T-helper 2 cell treated with Interferon-gamma antibody and Interleukin-4, amounts not matched to agents 100 ng/mL and 5 ng/mL, for 36 hours (primary cell): ENCODE results near the gene SSBP4. TPM values are rescaled to one million over a fixed set of nuclear protein-coding genes. Genes with fewer than 3 reads are reported as not detected.
"Not testable (repeated sequence)": the region's sequence is repeated elsewhere in the genome, so short reads cannot be mapped to it uniquely, and the experiment has no call there.

Source experiments
- intact Hi-C: fragments of 100-400 bp; cut with micrococcal nuclease; formaldehyde crosslinking; loops from one replicate; pipeline ENCODE4 v1.15.1; 2023
- total RNA-seq: library from RNA; stranded (reverse); gene quantifications from 2 replicates; pipeline ENCODE4 v1.2.3, GENCODE V29; 2022

SSBP4 gene
- total RNA-seq, 1 donor from 2014 or later = 195 TPM

DNA sequence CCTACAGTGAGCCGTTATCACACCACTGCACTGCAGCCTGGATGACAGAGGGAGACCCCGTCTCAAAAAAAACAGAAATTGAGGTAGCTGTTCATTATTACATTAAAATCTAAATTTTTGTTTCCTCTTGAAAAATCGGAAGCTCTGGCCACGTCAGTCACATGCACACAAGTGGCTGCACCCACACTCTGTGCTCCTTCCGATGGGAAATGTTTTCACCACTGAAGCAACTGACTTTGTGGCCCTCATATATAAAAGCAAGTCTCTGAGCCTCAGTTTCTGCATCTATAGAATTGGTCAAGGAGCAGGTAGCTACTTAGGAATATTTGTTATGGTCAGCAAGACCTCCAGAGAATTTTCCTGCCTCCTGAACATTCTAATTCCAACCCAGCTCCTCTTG, 26.3 kb upstream of the SSBP4 start:
- intact Hi-C loops = no loop called here

DNA sequence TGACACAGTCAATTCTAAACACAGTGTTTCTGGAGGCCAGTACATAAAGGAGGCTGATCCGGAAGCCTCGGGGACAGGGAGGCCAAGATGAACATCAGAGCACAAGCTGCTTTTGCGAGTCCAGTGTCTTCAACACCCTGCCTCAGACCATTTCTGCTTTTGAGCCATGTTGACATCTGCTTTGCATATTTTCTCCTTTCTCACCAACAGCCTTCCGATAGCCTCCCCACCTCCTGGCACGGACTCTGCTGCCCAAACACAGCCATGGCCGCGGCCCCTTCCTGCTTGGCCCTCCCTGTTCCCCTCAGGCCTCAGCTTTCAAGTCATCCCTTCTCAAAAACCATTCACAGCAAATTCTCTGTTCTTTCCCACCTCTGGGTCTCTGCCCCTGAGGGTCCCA, 25.4 kb upstream of the SSBP4 start:
- intact Hi-C loops = no loop called here

DNA sequence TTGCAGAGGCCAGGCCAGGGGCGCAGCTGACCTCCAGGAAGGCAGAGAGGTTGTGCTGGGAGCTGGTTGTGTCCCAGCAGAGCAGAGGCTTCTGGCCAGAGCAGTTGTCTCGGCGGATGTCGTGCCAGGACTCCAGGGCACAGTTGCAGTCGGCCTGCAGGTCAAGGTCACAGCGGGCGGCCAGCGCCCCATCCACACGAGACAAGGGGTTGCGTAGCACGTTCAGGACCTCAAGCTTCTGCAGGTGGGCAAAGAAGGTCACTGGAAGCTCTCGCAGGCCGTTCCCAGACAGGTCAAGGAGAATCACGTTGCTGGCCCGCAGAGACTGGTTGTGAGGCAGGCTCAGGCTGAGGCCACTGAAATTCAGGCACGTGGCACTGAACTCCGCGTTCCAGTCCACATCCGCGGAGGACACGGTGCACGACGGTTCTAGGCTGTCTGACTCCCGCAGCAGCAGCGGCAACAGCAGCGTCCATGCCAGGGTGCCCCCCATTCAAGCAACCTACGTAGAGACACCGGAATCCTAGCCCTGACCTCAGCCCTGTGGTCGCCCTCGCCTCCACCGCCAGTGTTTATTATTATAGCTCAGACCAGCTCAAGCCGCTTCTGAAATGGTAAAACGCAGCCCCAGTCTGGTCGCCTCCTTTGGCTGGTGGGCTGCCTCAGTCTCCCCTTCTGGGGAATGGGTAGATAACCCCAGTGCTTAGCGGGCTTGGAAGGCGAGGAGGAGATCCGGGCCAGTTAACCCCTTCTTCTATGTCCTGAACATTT, 22.5 kb upstream of the SSBP4 start:
- intact Hi-C loops = no loop called here

DNA sequence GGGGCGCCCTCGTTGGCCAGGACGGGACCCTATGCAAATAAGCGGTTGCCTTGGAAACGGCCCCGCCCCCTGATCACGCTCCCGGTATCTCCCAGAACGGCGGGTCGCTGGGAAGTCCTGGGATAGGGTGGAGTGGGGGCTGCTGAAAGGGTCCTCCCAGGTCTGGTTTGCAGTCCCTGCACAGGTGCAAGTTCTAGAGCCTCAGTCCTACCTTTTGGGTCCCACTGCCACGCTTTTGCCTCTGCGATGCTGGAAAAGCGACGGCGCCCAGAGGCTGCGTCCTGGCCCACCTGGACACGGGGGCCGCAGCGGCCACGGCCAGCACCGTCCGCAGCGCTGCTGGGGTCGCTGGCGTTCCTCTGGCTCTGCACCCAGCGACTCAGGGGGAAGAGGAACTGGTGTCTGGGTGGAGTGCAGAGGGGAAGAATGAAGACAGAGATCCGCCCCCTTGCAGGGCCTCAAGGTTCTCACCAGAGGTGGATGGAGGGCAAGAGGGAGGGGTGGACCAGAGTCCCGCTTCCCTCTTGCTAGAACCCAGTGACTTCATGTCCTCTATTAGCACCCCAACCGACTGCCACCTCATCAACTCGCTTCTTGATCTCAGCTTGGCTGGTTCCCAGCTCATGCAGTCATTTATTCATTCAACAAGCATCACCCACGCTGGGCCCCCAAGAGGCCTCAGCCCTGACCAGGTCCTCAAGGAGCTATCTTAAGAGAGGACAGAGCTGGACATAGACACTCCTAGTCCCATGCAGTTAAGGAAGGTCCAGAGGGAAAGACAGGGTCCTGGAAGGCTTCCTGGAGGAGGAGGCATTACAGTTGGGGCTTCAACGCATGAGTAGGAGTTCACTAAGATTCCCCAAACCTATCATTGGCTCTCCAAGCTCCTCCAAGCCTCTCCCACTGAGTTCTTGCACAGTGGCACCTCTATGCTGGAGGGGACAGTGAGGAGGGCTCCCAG, 21.7 kb upstream of the SSBP4 start, which contains the start of gene LRRC25:
Gene LRRC25, minus strand, starts transcription at position 381 of the 961 bp plus-strand sequence. CDS start 659 bp downstream, outside the sequence.
- intact Hi-C loops = no loop called here

DNA sequence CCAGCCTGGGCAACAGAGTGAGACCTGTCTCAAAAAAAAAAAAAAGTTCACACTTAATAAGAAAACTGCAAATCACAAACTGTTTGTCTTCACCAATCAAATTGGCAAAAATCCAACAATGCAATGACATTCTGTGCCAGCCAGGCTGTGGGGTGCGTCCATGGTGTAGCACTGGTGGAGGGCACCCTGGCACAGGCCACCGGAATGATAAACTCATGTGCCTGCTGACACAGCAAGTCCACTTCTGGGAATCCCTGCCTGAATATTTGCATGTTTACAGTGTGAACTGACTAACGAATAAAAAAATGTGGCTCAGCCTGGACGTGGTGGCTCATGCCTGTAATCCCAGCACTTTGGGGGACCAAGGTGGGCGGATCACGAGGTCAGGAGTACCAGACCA, 20.2 kb upstream of the SSBP4 start:
- intact Hi-C loops = no loop called here

DNA sequence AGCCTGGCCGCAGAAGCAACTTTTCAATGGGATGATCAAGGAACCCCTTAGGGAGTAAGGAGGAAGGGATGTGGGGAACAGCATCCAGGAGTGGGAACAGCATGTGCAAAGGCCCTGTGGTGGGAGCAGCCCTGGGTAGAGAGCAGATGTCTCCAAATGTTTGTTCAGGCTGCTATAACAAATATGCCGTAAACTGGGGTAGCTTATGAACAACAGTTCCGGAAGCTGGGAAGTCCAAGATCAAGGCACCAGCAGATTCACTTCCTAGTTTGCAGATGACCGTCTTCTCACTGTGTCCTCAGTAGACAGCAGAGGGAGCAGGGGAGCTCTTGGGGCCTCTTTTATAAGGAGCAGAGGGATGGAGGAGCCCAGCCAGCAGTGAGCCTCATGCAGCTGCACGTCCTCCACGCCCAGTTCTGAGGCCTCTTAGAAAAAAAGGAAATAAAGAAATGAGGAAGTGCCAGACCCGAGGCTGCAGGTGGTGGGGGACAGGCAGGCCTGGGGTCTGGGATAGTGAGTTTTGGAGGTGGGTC, 17.6 kb upstream of the SSBP4 start:
- intact Hi-C loops = no loop called here

DNA sequence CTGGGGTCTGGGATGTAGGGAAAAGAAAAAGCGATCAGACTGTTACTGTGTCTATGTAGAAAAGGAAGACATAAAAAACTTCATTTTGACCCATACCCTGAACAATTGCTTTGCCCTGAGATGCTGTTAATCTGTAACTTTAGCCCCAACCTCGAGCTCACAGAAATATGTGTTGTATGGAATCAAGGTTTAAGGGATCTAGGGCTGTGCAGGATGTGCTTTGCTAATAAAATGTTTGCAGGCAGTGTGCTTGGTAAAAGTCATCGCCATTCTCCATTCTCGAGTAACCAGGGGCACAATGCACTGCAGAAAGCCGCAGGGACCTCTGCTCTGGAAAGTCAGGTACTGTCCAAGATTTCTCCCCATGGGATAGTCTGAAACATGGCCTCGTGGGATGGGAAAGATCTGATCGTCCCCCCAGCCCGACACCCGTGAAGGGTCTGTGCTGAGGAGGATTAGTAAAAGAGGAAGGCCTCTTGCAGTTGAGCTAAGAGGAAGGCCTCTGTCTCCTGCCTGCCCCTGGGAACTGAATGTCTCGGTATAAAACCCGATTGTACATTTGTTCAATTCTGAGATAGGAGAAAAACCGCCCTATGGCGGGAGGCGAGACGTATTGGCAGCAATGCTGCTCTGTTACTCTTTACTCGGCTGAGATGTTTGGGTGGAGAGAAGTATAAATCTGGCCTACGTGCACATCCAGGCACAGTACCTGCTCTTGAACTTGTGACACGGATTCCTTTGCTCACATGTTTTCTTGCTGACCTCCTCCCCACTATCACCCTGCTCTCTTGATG, 16.5 kb upstream of the SSBP4 start:
- intact Hi-C loops = not testable (repeated sequence)

DNA sequence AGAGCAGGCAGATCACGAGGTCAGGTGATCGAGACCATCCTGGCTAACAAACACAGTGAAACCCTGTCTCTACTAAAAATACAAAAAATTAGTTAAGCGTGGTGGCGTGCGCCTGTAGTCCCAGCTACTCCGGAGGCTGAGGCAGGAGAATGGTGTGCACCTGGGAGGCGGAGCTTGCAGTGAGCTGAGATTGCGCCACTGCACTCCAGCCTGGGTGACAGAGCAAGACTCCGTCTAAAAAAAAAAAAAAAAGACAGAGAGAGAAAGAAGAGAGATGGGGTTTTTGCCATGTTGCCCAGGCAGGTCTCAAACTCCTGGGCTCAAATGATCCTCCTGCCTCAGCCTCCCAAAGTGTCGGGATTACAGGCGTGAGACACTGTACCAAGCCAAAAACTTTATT, 13.4 kb upstream of the SSBP4 start:
- intact Hi-C loops = not testable (repeated sequence)

DNA sequence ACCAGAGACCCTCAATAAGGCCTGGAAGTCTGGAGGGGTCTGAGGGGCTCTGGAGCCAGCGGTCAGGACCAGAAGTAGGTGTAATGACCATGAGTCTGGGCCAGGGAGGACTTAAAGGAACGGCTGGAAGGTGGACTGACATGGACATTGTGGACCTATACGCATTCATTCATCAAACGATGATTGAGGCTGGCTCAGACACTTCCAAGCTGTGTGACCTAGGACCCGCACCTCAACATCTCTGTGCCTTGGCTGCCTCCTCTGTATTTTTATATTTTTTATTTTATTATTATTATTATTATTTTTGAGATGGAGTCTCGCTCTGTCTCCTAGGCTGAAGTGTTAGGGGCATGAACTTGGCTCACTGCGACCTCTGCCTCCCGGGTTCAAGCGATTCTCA, 12.4 kb upstream of the SSBP4 start:
- intact Hi-C loops = no loop called here

DNA sequence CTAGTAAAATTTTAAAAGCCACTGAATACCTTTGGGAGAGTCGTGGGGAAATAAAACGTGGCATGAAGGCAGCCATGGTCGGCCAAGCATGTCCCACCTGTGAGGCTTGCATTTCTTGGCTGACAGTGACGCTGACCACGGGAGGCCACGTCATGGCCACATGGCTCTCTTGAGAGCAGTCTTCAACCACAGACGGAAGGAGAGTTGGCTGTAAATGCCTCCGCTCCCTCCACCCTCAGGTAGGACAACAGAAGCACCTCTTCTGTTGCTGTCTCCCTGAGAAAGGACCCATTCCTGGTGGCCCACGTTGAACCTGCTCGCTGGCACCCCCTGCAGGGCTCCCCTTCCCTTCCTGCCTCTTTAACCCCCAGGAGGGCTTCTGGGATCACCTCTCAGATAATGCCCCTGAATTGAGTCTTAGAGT, 11.1 kb upstream of the SSBP4 start:
- intact Hi-C loops = no loop called here

DNA sequence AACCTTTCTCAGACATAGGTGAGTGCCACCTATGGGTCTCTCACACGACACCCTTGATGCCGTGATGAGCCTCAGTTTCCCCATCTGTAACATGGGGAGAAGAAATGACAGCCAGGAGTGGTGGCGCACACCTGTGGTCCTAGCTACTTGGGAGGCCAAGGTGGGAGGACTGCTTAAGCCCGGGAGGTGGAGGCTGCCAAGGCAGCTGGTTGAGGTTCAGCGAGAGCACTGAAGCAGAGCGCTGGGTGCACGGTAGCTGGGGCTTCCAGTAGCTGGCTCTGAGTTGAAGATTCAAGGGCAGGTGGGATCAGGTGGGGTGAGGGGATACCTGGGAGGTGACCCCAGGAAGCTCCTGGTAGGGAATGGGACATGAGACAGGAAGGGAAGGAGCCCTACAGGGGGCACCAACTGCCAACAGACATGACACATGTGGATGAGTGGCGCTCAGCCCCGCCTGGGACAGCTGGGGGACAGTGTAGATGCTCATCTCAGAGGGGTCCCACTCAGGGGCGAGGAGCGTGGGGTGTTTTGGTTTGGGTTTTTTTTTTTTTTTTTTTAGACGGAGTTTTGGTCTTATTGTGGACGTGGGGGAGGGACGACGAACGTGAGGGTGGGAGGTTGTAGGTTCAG, 6.5 kb upstream of the SSBP4 start:
- intact Hi-C loops = loop anchor here (5.0 kb wide), 1 partner anchor 70 kb away; the partner anchor contains the start of gene PGPEP1

DNA sequence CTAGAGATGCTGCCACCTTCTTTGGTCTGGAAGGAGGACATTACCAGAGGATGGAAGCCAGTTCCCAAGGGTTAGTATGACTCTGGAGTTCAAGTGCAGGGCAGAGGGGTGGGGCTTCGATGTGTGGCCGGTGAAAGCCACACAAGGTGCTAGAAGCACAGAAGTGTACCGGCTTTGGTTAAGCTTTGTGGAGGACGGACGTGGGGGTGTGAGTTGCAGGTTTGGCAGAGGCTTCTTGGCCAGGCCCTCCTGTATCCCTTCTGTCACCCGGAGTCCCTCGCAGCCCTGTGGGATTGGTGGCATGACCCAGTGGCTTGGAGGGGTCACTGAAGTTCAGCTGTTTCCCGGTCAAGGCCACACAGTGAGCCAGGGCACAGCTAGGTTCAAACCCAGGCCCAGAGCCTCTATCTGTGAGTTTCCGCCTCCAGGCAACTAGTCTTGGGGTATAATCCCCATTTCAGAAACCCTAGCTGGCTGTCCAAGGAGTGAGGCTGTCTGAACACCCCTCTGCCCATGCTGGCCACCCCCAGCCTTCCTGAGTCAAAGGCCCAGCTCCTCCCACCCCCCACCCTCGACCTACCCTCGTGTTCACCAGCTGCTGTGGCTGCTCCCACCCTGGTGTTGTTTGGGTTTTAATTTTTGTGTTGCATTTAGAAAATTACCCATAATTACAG, 4.6 kb upstream of the SSBP4 start:
- intact Hi-C loops = loop anchor here (5.0 kb wide), 4 partner anchors 72 to 212 kb away; partner anchors contain the start of genes LSM4, PGPEP1 and RAB3A

DNA sequence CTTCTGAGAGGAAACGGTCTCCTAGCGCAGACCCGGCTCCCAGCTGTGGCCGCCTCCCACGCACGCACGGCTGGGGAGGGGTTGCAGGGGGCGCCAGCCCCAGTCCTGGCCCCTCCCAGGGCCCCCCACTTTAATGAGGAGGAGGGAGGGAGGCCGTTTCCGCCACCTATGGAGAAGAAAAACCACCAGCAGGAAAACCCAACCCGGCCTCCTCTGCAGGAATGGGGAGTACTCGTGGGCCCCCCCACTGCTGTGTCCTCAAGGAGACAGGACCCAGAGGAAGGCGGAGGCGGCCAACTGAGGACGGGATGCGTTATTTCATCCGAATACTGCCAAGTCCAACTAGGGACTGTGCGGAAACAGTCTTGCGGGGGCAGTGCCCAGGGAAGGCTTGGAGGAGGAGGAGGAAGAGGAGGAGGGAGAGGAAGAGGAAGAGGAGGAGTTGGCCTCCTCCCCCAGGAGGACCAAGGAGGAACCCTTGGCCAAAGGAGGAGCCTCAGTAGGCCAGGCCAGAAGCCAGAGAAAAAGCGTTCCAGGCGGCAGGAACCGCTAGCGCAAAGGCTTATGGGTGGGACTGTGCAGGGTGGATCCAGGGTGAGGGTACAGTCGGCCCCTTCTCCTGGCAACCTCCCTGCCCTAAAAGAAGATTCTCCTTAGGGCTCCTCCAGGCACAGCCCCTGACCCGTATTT, 3.9 kb upstream of the SSBP4 start:
- intact Hi-C loops = loop anchor here (5.0 kb wide), 3 partner anchors 93 to 213 kb away; partner anchors contain the start of genes LSM4 and RAB3A

DNA sequence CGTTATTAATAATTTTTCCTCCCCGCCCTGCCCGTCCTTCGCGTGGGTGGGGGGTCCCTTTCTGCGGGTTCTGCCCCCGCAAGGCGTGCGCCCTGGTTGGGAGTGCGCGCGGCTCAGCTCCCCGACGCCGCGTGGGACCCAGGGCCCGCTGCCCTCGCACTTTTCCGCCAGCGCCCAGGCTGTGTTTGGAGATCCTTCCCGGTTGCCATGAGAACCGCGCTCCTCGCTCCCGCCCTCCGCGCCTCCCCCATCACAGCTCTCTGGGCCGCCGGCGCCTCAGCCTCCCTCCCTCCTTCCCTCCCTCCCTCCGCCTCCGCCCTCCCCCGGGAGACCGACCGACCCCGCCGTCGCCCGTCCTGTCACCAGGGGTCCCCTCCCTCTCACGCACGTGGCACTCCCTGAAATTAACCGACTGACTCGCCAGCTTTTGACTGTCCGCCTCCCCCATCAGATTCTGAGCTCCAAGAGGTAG, 2.4 kb upstream of the SSBP4 start:
- intact Hi-C loops = loop anchor here (5.0 kb wide), 3 partner anchors 95 to 215 kb away; partner anchors contain the start of genes LSM4 and RAB3A

DNA sequence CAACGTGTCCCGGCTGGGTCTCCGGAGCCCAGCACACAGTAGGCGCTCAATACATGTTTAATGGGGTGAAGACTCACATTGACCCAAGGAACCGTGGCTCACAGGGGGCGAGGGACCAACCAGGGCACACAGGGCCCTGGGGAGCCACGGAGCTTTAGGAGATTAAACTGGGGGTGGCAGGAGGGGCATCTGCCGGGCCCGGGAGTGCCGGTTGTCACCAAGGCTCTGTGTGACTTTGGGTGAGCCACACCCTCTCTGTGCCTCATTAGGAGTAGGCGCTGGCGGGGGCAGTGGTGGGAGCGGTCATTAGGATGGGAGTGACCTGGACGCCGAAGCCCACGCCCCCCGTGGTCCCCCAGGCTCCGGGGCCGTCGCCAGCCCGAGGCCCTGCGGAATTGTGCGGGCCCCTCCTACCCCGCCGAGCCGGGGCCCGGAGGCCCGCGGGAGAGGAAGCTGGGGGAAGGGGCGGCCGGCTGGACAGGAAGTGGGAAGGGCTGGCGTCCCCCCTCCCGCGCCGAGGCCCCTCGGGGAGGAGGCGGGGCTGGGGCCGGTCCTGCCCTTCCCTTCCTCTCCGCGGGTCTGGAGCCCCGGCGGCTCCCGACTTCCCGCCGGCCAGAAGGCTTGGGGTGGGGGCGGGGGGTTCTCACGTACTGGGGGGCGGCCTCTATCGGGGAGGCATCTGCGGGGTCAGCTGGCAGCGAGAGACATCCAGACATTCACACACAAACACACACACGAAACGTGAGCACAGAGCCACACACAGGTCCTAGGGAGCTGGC, 1.8 kb upstream of the SSBP4 start:
- intact Hi-C loops = loop anchor here (5.0 kb wide), 3 partner anchors 95 to 215 kb away; partner anchors contain the start of genes LSM4 and RAB3A

DNA sequence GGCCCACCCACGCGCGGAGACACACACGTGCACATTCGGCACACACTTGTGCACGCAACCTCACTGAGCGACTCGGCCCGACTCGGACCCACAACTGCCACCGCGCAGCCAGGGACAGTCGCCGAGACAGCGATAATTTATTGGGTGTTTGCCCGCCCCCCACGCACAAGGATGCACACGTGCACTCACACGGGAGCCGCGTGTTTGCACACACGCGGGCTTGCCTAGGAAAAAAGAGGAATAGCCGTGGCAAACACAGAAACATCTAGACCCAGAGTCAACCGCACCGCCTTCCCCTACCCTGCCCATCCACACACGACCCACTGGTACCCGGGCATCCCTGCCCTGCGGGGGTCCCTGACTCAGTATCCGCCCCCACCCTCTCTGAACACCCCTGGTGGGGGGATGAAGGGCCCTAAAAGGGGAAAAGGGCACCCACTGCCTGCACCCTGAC, 1.1 kb upstream of the SSBP4 start:
- intact Hi-C loops = loop anchor here (5.0 kb wide), 3 partner anchors 96 to 216 kb away; partner anchors contain the start of genes LSM4 and RAB3A

DNA sequence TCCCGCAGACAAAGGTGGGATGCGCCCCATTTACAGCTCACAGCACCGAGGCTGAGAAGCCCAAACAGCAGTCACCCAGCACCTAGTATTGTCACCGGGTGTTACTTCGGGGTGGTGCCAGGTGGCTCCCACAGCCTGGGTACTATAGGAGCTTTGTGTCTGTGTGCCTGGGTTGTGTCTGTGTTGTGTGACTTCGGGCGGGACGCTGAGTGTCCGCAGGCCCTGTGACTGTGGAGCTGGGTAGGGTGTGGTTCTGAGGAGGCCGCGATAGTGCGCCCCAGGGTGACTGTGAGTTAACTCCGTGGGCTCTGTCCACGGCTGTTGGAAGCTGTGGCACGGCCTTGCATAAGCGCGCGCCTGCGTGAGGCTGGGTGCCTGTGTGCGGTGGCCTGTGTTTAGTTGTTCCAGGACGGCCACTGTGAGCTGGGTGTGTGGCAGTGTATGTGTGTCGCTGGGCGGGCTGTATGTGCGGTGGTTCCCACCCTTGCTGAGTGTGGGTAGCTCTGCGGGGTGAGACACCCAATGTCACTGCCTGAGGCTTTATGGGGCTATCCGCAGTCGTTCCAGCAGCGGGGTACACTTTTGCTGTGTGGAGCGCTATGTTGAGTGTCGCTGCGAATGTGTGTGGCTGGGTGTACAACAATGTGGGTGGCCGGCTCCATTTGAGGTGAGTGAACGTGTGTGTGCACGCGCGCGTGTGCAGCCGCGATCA, 559 bp upstream of the SSBP4 start:
- intact Hi-C loops = loop anchor here (1.0 to 5.0 kb wide), 4 partner anchors 11 to 216 kb away; partner anchors contain the start of genes LSM4 and RAB3A
